CD4-positive, alpha-beta T cell (primary cell): ENCODE data around the gene PTPRT. TPM values are rescaled to one million over a fixed set of nuclear protein-coding genes. Genes with fewer than 3 reads are reported as not detected.

Experiments
- ATAC-seq: fragments of 200-7000 bp; cut with Tn5 transposase; one replicate; pipeline ENCODE4 v1.10.0; 2022; ENCODE audit warnings: mild to moderate bottlenecking; ENCODE audit not compliant: poor library complexity
- CTCF ChIA-PET: fragments of 350-600 bp; sonication (Branson Sonifier 250); formaldehyde crosslinking; loops from one replicate; lab custom pipeline; 2021; ENCODE audit warnings: antibody characterized with exemption, inconsistent platforms; lab: Charles Lee
- POLR2A ChIA-PET: fragments of 350-600 bp; sonication (Branson Sonifier 250); formaldehyde crosslinking; loops from one replicate; lab custom pipeline; 2021; ENCODE audit warnings: antibody characterized with exemption, inconsistent platforms; lab: Charles Lee
- DNase-seq, 14 experiments: peaks; one replicate each; pipeline ENCODE4 v3.0.0-alpha.2; 2013 to 2020; ENCODE audit warnings: mixed read lengths in 2 of 14
- H3K27ac ChIP-seq, 2 donors: one replicate each; pipeline versions ENCODE4 v1.5.1 to v1.7.0; 2013; ENCODE audit warnings: low read length in 2 of 2, low read depth in 1 of 2, mild to moderate bottlenecking in 1 of 2
- H3K27me3 ChIP-seq, 2 experiments: 1 replicate in 1 of 2; 2 replicates in 1 of 2; pipeline versions ENCODE4 v1.6.1 to v1.7.0; 2013; ENCODE audit warnings: low read length in 2 of 2, control low read depth in 1 of 2, mild to moderate bottlenecking in 1 of 2, moderate library complexity in 1 of 2; ENCODE audit not compliant: insufficient read depth in 2 of 2, control insufficient read depth in 1 of 2
- H3K36me3 ChIP-seq: one replicate; pipeline ENCODE4 v1.6.1; 2013; ENCODE audit warnings: low read length, control low read depth; ENCODE audit not compliant: insufficient read depth
- H3K4me1 ChIP-seq: one replicate; pipeline ENCODE4 v1.6.1; 2013; ENCODE audit warnings: low read length, control low read depth; ENCODE audit not compliant: insufficient read depth
- H3K4me3 ChIP-seq: one replicate; pipeline ENCODE4 v1.5.1; 2013; ENCODE audit warnings: mild to moderate bottlenecking, low read length, moderate library complexity
- H3K9me3 ChIP-seq, 2 experiments: 1 replicate in 1 of 2; 2 replicates in 1 of 2; pipeline versions ENCODE4 v1.6.1 to v1.7.0; 2013; ENCODE audit warnings: low read length in 2 of 2, mild to moderate bottlenecking in 2 of 2, control low read depth in 1 of 2, moderate library complexity in 1 of 2; ENCODE audit not compliant: control insufficient read depth in 1 of 2, insufficient read depth in 1 of 2
- H3K27ac Mint-ChIP-seq: one replicate; pipeline ENCODE4 v1.8.0; 2020; ENCODE audit warnings: mixed read lengths
- H3K27me3 Mint-ChIP-seq: one replicate; pipeline ENCODE4 v1.8.0; 2021; ENCODE audit warnings: mixed read lengths
- H3K36me3 Mint-ChIP-seq: one replicate; pipeline ENCODE4 v1.8.0; 2021; ENCODE audit warnings: low read depth, mixed read lengths
- H3K4me1 Mint-ChIP-seq: one replicate; pipeline ENCODE4 v1.8.0; 2021; ENCODE audit warnings: low read depth, mixed read lengths
- H3K4me3 Mint-ChIP-seq: one replicate; pipeline ENCODE4 v1.8.0; 2020; ENCODE audit warnings: mild to moderate bottlenecking, mixed read lengths
- H3K9me3 Mint-ChIP-seq: one replicate; pipeline ENCODE4 v1.8.0; 2020; ENCODE audit warnings: mixed read lengths
- CTCF ChIP-seq: fragments of 200-600 bp; IDR thresholded peaks from one replicate; pipeline ENCODE4 v1.8.0; 2022; ENCODE audit warnings: antibody characterized with exemption, mild to moderate bottlenecking
- intact Hi-C, 2 experiments: fragments of 100-400 bp; cut with DNase I in 1 of 2; cut with micrococcal nuclease in 1 of 2; formaldehyde crosslinking; loops; one replicate each; pipeline versions ENCODE4 v1.15.1 to v1.9.0; 2023 to 2025; cut with DNase I, micrococcal nuclease
- total RNA-seq, 174 experiments: library from RNA in 2 of 174; stranded (reverse) in 2 of 174; gene quantifications; one replicate each; pipeline ENCODE4 v1.2.3 and lab custom pipeline; 2021 to 2026

PTPRT gene
- total RNA-seq, 2 experiments from 2014 or later = not detected

- H3K9me3 Mint-ChIP-seq = peaks cover 7% of the 10 kb centered on the region
- no peak overlapping the region for H3K4me3 Mint-ChIP-seq
- Histone ChIP-seq H3K9me3 (peaks cover 0 to 19% of the 10 kb centered on the region in 2 experiments), H3K27ac (no peak overlapping the region), H3K4me1 (no peaks in the 10 kb centered on the region), H3K27me3 (no peaks in the 10 kb centered on the region), H3K36me3 (no peaks in the 10 kb centered on the region), H3K4me3 (no peak overlapping the region)
- no peaks in the 10 kb centered on the region for H3K36me3 Mint-ChIP-seq
- no peaks in the 10 kb centered on the region for H3K27me3 Mint-ChIP-seq
- ATAC-seq (no peak), DNase-seq (no peak)
- no peak overlapping the region for H3K27ac Mint-ChIP-seq
- intact Hi-C loops = no loop called here
- TF ChIP-seq CTCF = no peak
- POLR2A ChIA-PET = no interaction called here
- CTCF ChIA-PET = no interaction called here
- no peaks in the 10 kb centered on the region for H3K4me1 Mint-ChIP-seq
Measured at GRCh38 chr20:42740226-42740870, 449.4 kb downstream of the PTPRT start.

DNA sequence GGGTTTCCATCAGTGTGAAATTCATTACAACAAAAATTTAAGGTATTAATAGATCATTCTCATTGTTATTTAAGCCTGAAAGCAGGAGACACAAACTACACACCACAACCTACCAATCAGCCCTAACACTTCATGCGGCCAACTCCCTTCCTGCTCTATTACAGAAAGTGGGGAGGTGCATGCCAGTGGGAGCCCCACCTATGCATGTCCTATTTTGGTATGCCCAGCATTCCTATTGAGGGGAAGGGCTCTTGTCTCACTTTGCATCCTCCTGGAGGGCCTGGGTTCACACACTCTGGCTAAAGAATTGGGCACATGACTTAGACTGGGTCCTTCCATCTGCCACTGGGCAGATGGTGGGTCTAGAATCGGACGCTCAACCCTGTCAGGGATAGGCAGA is 450.0 kb downstream of the PTPRT start:
- POLR2A ChIA-PET = no interaction called here
- intact Hi-C loops = no loop called here
- no peak overlapping the region for H3K27ac Mint-ChIP-seq

DNA sequence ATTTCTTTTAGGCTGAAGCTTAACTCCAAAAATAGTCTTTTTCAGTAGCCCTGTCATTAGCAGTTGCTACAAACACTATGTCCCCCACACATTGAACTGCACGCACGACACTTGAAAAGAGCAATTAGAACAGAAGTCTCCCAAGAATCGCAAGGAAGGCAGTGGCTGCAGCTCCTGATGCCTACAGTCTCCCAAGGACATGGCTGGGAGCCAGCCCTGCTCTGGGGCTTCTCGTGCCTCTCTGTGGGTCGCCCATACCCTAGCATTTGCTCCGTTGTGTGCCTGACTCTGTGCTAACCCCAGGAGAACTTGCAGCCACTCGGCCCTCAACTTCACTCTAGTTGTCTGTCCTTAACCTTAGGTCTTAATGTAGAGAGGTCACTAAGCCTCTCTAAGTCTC is 454.2 kb downstream of the PTPRT start:
- Mint-ChIP-seq H3K4me1 (no peaks in the 10 kb centered on the region), H3K27me3 (no peaks in the 10 kb centered on the region), H3K4me3 (no peak overlapping the region), H3K27ac (no peak overlapping the region), H3K36me3 (no peaks in the 10 kb centered on the region), H3K9me3 (peaks cover 13% of the 10 kb centered on the region)
- no peak overlapping the region for H3K27ac ChIP-seq
- H3K36me3 ChIP-seq = no peaks in the 10 kb centered on the region
- ChIA-PET CTCF (no interaction called here), POLR2A (no interaction called here)
- H3K9me3 ChIP-seq = peaks cover 0 to 18% of the 10 kb centered on the region in 2 experiments
- intact Hi-C loops = no loop called here
- no peaks in the 10 kb centered on the region for H3K4me1 ChIP-seq
- no peak overlapping the region for H3K4me3 ChIP-seq
- no peak for TF ChIP-seq CTCF
- no peak for DNase-seq
- no peaks in the 10 kb centered on the region for H3K27me3 ChIP-seq
- ATAC-seq = no peak

More for the DNA sequence above, 450.0 kb downstream of the PTPRT start:
- ATAC-seq (no peak), DNase-seq (no peak)
- Histone ChIP-seq H3K9me3 (peaks cover 0 to 19% of the 10 kb centered on the region in 2 experiments), H3K27ac (no peak overlapping the region), H3K4me1 (no peaks in the 10 kb centered on the region), H3K27me3 (no peaks in the 10 kb centered on the region), H3K4me3 (no peak overlapping the region), H3K36me3 (no peaks in the 10 kb centered on the region)
- no peaks in the 10 kb centered on the region for H3K36me3 Mint-ChIP-seq
- no peak for TF ChIP-seq CTCF
- H3K27me3 Mint-ChIP-seq = no peaks in the 10 kb centered on the region
- CTCF ChIA-PET = no interaction called here
- H3K9me3 Mint-ChIP-seq = peaks cover 7% of the 10 kb centered on the region
- H3K4me1 Mint-ChIP-seq = no peaks in the 10 kb centered on the region
- H3K4me3 Mint-ChIP-seq = no peak overlapping the region
